ENCODE results near the gene B3GNT9.
A peak's percentile ranks its signal among the peaks of the same experiment; 100 is the strongest.

B3GNT9 gene

DNA sequence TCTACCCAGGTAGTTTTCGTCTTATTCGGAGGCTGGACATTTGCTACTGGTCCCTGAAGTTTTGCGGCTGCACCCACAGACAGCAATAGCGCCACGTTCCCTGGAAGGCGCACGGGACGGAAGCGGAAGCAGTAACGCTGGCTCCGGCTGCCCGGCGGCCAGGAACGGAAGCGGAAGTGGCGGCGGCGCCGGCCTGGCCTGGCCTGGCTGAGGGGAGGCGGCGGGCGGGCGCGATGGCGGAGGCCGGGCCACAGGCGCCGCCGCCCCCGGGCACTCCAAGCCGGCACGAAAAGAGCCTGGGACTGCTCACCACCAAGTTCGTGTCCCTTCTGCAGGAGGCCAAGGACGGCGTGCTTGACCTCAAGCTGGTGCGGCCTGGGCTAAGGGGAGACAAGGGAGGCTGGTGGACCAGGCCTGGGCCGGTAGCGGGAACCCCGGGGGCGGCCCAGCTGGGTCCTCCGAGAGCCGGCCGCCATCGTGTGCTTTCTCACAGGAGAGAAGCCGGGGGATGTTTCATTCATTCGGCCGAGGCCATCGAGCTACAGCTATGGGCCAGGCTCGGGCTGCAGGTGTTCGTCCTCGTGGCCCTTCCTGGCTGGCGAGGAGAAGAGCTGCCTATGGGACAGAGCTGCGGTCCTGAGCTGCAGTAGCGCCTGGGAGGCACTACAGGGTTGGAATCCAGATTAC is 41.3 kb upstream of the B3GNT9 start, which contains the start of gene E2F4:
Gene E2F4, plus strand, starts transcription at position 161 of the 687 bp plus-strand sequence. Its CDS starts 73 bp downstream, at position 234.
- Histone ChIP-seq H3K9me3 (ENCODE audit: control insufficient read depth, low read length) (no peaks in the 10 kb centered on the region), H3K4me3 (ENCODE audit: low read length) (peak within 1 kb of the TSS; percentile 98), H3K36me3 (ENCODE audit: control insufficient read depth, insufficient read depth, low read length, severe bottlenecking) (peaks cover 36% of the 10 kb centered on the region), H3K4me1 (ENCODE audit: control insufficient read depth, insufficient read depth, low read length) (peaks cover 17% of the 10 kb centered on the region), H3K27me3 (replicated peaks; ENCODE audit: control insufficient read depth, insufficient read depth, low read length) (no peaks in the 10 kb centered on the region), H3K9ac (ENCODE audit: low read length) (peak within 1 kb of the TSS; percentile 99)
- DNase-seq (ENCODE audit: low read depth), result peak; percentile 98

DNA sequence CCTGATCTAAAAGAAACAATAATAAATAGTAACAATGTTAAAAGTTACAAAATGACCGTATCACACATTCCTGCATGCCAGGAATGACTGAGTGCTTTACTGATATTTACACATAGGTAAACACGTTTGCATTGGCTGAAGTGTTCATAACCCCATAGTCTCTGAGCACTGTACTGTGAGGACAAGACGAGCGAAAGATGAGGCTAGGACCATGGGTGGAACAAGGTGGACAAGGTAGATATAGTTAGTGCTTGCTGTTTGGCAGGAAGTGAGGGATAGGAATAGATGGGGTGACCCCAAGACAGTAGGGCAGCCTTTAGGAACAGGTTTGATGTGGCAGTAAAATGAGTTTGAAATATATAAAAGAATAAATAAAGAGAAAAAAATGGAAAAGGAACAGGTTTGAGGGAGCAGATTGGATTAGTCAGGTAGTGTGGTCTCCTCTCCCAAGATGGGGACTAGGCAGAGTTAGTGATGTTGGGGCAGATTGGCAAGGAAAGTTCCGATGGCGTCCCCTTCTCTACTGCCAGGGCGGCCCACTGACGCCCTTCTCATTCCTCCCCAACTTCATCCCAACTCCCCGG is 40.7 kb upstream of the B3GNT9 start:
- Histone ChIP-seq H3K9me3 (ENCODE audit: control insufficient read depth, low read length) (no peaks in the 10 kb centered on the region), H3K9ac (ENCODE audit: low read length) (peak overlapping the region; percentile 99), H3K4me1 (ENCODE audit: control insufficient read depth, insufficient read depth, low read length) (peaks cover 17% of the 10 kb centered on the region), H3K27me3 (replicated peaks; ENCODE audit: control insufficient read depth, insufficient read depth, low read length) (no peaks in the 10 kb centered on the region), H3K36me3 (ENCODE audit: control insufficient read depth, insufficient read depth, low read length, severe bottlenecking) (peaks cover 29% of the 10 kb centered on the region), H3K4me3 (ENCODE audit: low read length) (peak overlapping the region; percentile 98)
- no peak for DNase-seq (ENCODE audit: low read depth)

DNA sequence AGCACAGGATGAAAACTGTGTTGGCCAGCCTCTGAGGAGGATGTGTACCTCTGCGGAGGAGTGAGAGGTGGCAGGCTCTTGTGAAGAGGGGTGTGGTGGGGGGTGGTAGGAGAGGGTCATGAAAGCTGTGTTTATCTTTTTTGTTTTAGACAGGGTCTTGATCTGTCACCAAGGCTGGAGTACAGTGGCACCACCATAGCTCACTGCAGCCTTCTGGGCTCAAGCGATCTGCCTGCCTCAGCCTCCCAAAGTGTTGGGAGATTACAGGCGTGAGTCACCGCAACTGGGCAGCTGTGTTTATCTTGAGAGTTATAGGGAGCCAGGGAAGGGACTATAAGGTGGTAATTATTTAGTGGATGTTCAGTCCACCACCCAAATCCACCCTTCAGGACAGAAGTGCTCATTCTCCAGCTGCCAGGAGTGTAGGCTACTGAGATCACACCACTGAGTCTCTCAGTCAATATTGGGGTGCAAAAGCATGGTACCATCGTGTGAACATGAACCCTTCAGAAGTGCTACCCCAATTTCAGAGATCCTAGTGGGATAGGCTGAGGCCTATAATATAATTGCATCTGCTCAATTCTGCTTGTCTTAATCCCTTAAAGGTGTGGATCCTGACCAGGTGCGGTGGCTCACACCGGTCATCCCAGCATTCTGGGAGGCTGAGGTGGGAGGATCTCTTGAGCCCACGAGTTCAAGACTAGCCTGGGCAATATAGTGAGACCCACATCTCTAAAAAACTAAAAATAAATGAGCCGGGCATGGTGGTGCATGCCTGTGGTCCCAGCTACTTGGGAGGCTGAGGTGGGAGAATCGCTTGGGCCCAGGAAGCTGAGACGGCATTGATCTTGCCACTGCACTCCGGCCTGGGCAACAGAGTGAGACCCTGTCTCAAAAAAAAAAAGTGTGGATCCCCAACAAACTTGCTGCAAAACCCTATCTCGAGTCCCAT is 39.9 kb upstream of the B3GNT9 start:
- H3K9me3 ChIP-seq (ENCODE audit: control insufficient read depth, low read length), result no peaks in the 10 kb centered on the region
- H3K9ac ChIP-seq (ENCODE audit: low read length), result no peak overlapping the region
- DNase-seq (ENCODE audit: low read depth), result no peak
- H3K27me3 ChIP-seq (replicated peaks; ENCODE audit: control insufficient read depth, insufficient read depth, low read length), result no peaks in the 10 kb centered on the region
- peaks cover 21% of the 10 kb centered on the region for H3K36me3 ChIP-seq (ENCODE audit: control insufficient read depth, insufficient read depth, low read length, severe bottlenecking)
- peaks cover 19% of the 10 kb centered on the region for H3K4me1 ChIP-seq (ENCODE audit: control insufficient read depth, insufficient read depth, low read length)
- no peak overlapping the region for H3K4me3 ChIP-seq (ENCODE audit: low read length)

DNA sequence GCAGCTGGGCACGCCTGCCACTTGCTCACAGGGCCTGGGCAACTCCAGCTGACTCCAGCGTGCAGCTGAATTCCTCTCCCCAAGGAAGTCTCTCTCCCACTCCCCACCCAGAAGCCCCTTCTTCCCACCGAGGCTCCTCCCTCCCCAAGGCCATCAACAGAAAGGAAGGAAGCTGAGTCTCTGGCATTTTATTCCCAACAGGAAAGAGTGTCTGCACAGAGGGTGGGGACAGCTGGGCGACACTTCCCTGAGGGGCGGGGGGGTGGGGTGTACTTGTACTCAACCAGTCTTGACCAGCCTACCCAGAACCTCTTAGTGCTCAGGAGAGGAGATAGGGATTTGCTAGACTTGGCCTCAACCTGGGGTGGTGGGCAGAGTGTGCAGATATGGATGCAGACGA is 39.2 kb upstream of the B3GNT9 start, which contains the start of gene EXOC3L1:
Gene EXOC3L1, minus strand, starts transcription at position 96 of the 400 bp plus-strand sequence. CDS start 460 bp downstream, outside the sequence.
- no peak within 1 kb of the TSS for H3K9ac ChIP-seq (ENCODE audit: low read length)
- H3K4me1 ChIP-seq (ENCODE audit: control insufficient read depth, insufficient read depth, low read length), result peaks cover 24% of the 10 kb centered on the region
- DNase-seq (ENCODE audit: low read depth), result no peak
- H3K4me3 ChIP-seq (ENCODE audit: low read length), result no peak within 1 kb of the TSS
- peaks cover 15% of the 10 kb centered on the region for H3K36me3 ChIP-seq (ENCODE audit: control insufficient read depth, insufficient read depth, low read length, severe bottlenecking)
- H3K27me3 ChIP-seq (replicated peaks; ENCODE audit: control insufficient read depth, insufficient read depth, low read length), result no peaks in the 10 kb centered on the region
- no peaks in the 10 kb centered on the region for H3K9me3 ChIP-seq (ENCODE audit: control insufficient read depth, low read length)

DNA sequence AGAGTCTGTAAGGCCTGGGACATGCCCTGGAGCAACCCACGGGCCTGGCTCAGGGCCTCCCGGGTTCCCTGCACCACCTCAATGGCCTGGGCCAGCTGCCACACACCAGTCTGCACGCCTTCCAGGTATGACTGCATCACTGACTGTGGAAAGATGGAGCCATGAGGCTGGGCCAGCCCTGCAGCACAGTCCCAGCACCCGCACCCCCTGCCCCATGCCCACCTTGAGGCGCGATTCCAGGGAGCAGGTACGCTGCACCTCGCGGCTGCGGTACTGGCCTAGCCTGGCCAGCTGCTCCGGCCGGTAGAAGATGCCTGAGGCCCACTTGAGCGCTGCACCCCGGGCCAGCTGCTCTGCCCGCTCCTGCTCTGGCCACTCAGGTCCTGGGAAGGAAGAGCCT is 38.0 kb upstream of the B3GNT9 start:
- Histone ChIP-seq H3K36me3 (ENCODE audit: control insufficient read depth, insufficient read depth, low read length, severe bottlenecking) (peaks cover 2% of the 10 kb centered on the region), H3K4me1 (ENCODE audit: control insufficient read depth, insufficient read depth, low read length) (peaks cover 25% of the 10 kb centered on the region), H3K9me3 (ENCODE audit: control insufficient read depth, low read length) (no peaks in the 10 kb centered on the region), H3K27me3 (replicated peaks; ENCODE audit: control insufficient read depth, insufficient read depth, low read length) (no peaks in the 10 kb centered on the region), H3K4me3 (ENCODE audit: low read length) (no peak overlapping the region), H3K9ac (ENCODE audit: low read length) (no peak overlapping the region)
- no peak for DNase-seq (ENCODE audit: low read depth)

DNA sequence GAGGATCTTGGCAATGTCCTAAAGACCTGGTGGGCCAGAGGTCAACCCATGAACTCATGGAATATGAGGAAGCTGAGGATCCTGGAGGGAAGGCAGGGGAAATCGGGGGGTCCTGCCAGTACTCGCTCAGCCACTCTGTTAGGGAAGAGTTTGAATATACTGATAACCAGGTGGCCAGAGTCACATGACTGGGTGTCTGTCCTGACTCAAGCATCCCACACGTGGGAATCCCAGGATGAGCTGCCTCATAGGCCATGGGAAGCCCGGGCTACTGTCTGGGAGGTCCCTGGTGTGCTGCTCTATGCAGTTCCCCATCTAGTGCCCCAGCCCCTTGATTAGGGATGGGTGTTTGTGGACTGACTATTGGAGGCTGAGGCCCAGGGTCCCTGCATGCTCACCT is 37.5 kb upstream of the B3GNT9 start:
- DNase-seq (ENCODE audit: low read depth), result no peak
- Histone ChIP-seq H3K4me3 (ENCODE audit: low read length) (no peak overlapping the region), H3K4me1 (ENCODE audit: control insufficient read depth, insufficient read depth, low read length) (peaks cover 21% of the 10 kb centered on the region)

DNA sequence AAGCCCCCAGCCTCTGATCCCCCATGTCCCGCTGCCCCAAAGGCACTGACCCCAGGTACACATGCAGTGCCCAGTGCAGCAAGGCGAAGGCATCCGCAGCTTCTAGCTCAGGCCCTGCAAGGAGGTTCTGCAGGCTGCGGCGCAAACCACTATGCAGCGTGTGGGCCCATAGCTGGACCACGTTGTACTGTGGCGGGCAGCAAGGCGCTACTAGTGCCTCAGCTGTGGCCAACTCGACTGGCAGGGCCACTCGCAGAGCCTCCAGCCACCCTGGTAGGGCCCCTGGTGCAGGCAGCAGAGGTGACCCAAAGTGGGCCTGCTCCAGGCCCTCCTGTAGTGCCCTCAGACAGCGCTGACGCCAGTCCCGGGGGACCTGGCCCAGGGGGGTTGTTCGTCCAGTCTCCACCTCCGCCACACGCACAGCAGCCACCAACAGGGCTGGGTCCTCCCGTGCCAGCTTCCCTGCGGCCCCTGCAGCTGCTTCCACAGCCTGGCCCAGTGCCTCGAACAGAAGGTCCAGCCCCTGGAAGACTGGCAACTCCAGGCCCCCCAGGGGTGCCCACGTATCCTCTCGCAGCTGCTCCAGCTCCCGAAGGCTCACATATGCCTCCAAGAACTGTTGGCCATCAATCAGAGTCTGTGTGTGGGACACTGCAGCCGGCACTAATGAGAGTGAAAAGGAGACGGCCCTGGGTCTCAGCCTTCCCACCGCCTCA is 36.5 kb upstream of the B3GNT9 start:
- Histone ChIP-seq H3K36me3 (ENCODE audit: control insufficient read depth, insufficient read depth, low read length, severe bottlenecking) (no peaks in the 10 kb centered on the region), H3K4me3 (ENCODE audit: low read length) (no peak overlapping the region), H3K9ac (ENCODE audit: low read length) (no peak overlapping the region), H3K27me3 (replicated peaks; ENCODE audit: control insufficient read depth, insufficient read depth, low read length) (no peaks in the 10 kb centered on the region), H3K4me1 (ENCODE audit: control insufficient read depth, insufficient read depth, low read length) (peaks cover 24% of the 10 kb centered on the region), H3K9me3 (ENCODE audit: control insufficient read depth, low read length) (no peaks in the 10 kb centered on the region)
- no peak for DNase-seq (ENCODE audit: low read depth)

More for the DNA sequence above, 37.5 kb upstream of the B3GNT9 start:
- no peaks in the 10 kb centered on the region for H3K9me3 ChIP-seq (ENCODE audit: control insufficient read depth, low read length)
- no peak overlapping the region for H3K9ac ChIP-seq (ENCODE audit: low read length)
- no peaks in the 10 kb centered on the region for H3K27me3 ChIP-seq (replicated peaks; ENCODE audit: control insufficient read depth, insufficient read depth, low read length)
- H3K36me3 ChIP-seq (ENCODE audit: control insufficient read depth, insufficient read depth, low read length, severe bottlenecking), result no peaks in the 10 kb centered on the region

DNA sequence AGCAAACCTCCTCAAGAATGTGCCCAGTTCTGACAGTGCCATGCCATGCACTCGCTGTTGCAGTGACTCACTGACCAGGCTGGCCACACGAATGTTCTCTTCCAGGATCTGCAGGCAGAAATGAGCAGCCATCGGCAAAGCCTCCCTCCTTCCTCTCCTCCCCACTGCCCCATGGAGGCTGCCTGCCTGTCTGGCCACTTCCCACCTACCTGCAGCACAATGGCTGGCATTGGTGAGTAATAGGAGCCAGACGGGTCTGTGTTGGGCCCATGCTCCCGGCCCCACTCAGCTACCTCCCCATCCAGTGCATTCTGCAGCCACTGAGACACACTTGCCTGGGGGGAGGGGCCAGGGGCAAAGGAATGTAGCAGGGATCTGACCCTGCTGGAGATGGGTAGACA is 35.8 kb upstream of the B3GNT9 start:
- H3K4me3 ChIP-seq (ENCODE audit: low read length), result no peak overlapping the region
- H3K9me3 ChIP-seq (ENCODE audit: control insufficient read depth, low read length), result no peaks in the 10 kb centered on the region
- no peaks in the 10 kb centered on the region for H3K27me3 ChIP-seq (replicated peaks; ENCODE audit: control insufficient read depth, insufficient read depth, low read length)
- DNase-seq (ENCODE audit: low read depth), result peak; percentile 41
- H3K36me3 ChIP-seq (ENCODE audit: control insufficient read depth, insufficient read depth, low read length, severe bottlenecking), result no peaks in the 10 kb centered on the region
- H3K9ac ChIP-seq (ENCODE audit: low read length), result no peak overlapping the region
- H3K4me1 ChIP-seq (ENCODE audit: control insufficient read depth, insufficient read depth, low read length), result peaks cover 30% of the 10 kb centered on the region

DNA sequence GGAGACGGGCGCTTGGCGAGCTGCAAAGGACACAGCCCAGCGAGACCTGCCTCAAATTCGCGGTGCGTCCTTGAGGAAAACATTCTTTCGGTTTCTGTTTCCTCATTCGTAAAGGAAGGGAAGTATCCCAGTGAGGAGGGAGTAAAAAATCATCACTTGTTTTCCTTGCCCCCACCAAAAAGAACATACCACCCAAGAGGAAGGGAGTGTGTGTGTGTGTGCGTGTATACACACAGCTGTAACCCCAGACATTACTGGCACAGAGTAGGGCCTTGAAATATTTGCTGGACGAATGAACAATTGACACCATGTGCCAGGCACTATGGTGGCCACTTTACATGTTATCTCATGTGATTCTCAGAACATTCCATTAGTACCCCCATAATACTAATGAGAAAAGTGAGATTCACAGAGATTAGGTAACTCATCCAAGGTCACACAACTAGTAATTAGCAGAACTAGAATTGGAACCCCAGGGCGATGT is 34.9 kb upstream of the B3GNT9 start:
- Histone ChIP-seq H3K36me3 (ENCODE audit: control insufficient read depth, insufficient read depth, low read length, severe bottlenecking) (no peaks in the 10 kb centered on the region), H3K27me3 (replicated peaks; ENCODE audit: control insufficient read depth, insufficient read depth, low read length) (no peaks in the 10 kb centered on the region), H3K4me1 (ENCODE audit: control insufficient read depth, insufficient read depth, low read length) (peaks cover 37% of the 10 kb centered on the region), H3K9ac (ENCODE audit: low read length) (no peak overlapping the region), H3K4me3 (ENCODE audit: low read length) (peak overlapping the region; percentile 29), H3K9me3 (ENCODE audit: control insufficient read depth, low read length) (no peaks in the 10 kb centered on the region)
- no peak for DNase-seq (ENCODE audit: low read depth)

DNA sequence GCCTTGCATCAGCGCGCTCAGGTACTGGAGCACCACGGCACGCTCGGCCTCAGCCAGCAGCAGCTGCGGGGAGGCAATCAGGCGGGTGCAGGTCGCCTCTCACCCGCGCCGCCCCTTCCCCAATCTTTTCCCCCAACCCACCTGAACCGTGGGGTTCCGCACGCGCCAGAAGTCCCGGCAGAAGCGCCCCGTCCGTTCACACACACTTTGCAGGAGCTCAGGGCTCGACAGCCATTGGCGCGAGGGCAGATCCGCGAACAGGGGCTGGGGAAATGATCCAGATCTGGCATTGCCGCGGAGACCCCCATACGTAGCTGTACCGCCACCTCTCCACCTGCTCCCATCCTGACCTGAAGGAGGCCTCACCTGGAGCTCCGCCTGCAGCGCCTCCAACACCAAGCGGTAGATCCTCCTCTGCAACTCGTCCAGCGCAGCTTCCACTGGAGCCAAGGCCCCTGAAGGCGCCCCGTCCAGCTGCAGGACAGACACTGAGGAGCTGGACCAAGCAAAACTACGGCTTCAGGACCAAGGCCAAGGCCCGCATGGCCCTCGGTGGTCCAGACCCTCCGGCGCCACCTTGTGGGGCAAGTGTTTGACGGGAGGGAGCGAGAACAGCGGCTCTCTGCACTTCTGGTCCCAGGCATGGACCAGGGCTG is 34.3 kb upstream of the B3GNT9 start:
- DNase-seq (ENCODE audit: low read depth), result peak; percentile 98
- Histone ChIP-seq H3K9me3 (ENCODE audit: control insufficient read depth, low read length) (no peaks in the 10 kb centered on the region), H3K4me3 (ENCODE audit: low read length) (peak overlapping the region; percentile 86), H3K4me1 (ENCODE audit: control insufficient read depth, insufficient read depth, low read length) (peaks cover 37% of the 10 kb centered on the region), H3K36me3 (ENCODE audit: control insufficient read depth, insufficient read depth, low read length, severe bottlenecking) (no peaks in the 10 kb centered on the region), H3K9ac (ENCODE audit: low read length) (no peak overlapping the region), H3K27me3 (replicated peaks; ENCODE audit: control insufficient read depth, insufficient read depth, low read length) (no peaks in the 10 kb centered on the region)
